Thoracic aorta (tissue), 2 donors: ENCODE data around the gene LCE5A. TPM values are rescaled to one million over a fixed set of nuclear protein-coding genes. Genes with fewer than 3 reads are reported as not detected.

Experiments
- ATAC-seq: fragments of 150-250 bp; one replicate; pipeline ENCODE4 v1.8.0; 2017; ENCODE audit warnings: low read depth; ENCODE audit not compliant: insufficient number of reproducible peaks, low FRiP score
- DNase-seq: peaks from one replicate; pipeline ENCODE4 v3.0.0-alpha.2; 2020; ENCODE audit warnings: low spot score
- H3K27ac ChIP-seq, 2 donors: fragments of 200-600 bp; sonication (generic); 1 replicate in 1 of 2; 2 replicates in 1 of 2; pipeline ENCODE4 v1.5.1; 2016; ENCODE audit warnings: mild to moderate bottlenecking in 2 of 2, moderate library complexity in 2 of 2
- H3K27me3 ChIP-seq: fragments of 200-600 bp; sonication (generic); replicated peaks from 2 replicates; pipeline ENCODE4 v1.6.0; 2016; ENCODE audit warnings: mild to moderate bottlenecking; ENCODE audit not compliant: insufficient read depth
- H3K36me3 ChIP-seq: fragments of 200-600 bp; sonication (generic); one replicate; pipeline ENCODE4 v1.5.1; 2016
- H3K4me1 ChIP-seq, 2 donors: fragments of 200-600 bp; sonication (generic); 1 replicate in 1 of 2; 2 replicates in 1 of 2; pipeline versions ENCODE4 v1.5.1 to v1.6.0; 2016; ENCODE audit warnings: low read depth in 2 of 2, mild to moderate bottlenecking in 1 of 2; ENCODE audit not compliant: control insufficient read depth in 1 of 2
- H3K4me3 ChIP-seq: fragments of 200-600 bp; sonication (generic); 2 replicates; pipeline ENCODE4 v1.5.1; 2016; ENCODE audit warnings: mild to moderate bottlenecking
- H3K9me3 ChIP-seq: fragments of 200-600 bp; sonication (generic); 2 replicates; pipeline ENCODE4 v1.5.1; 2016
- total RNA-seq, 2 donors: library from RNA; depleted of rRNA; stranded (reverse); fragments of >200 nt; gene quantifications; one replicate each; pipeline versions ENCODE4 v1.1.0 to v1.2.3, GENCODE V29; 2016
- TF ChIP-seq, protein P1 (sequence below): fragments of 200-600 bp; sonication (generic); IDR thresholded peaks from one replicate; pipeline ENCODE4 v1.5.1; 2019; ENCODE audit warnings: antibody characterized with exemption

The LCE5A gene
- total RNA-seq, 2 donors from 2014 or later, result not detected

DNA sequence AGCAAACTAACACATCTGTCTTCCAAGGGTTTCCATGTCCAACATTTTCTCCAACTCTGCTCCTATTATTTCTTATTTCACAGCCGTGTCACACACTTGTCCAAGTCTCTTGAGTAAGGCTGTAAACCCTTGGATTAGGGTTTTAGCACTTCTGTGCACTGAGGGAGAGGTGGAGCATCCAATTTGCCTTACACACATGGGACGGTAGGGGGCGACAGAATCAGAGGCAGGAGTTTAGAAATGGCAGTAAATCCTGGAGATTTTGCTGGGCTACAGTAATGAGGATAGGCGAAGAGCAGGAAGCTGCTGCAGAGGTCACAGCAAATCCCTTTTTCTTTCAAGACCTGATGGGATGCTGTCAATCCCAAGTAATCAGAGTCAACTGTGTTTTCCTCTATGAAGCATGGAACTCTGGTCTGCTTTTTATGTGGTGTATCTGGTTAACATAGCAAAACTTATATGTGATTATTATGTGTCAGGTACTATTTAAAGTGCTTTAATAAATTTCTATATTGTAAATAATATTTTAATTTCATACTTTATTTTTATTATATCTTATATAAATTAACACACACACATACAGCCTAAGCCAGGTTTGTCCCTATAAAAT is 15.4 kb upstream of the LCE5A start:
- no peak overlapping the region for H3K27ac ChIP-seq
- H3K27me3 ChIP-seq, result no peaks in the 10 kb centered on the region
- H3K36me3 ChIP-seq, result no peaks in the 10 kb centered on the region
- DNase-seq, result no peak
- no peak overlapping the region for H3K4me3 ChIP-seq
- no peak for ATAC-seq
- TF ChIP-seq, protein P1, sequence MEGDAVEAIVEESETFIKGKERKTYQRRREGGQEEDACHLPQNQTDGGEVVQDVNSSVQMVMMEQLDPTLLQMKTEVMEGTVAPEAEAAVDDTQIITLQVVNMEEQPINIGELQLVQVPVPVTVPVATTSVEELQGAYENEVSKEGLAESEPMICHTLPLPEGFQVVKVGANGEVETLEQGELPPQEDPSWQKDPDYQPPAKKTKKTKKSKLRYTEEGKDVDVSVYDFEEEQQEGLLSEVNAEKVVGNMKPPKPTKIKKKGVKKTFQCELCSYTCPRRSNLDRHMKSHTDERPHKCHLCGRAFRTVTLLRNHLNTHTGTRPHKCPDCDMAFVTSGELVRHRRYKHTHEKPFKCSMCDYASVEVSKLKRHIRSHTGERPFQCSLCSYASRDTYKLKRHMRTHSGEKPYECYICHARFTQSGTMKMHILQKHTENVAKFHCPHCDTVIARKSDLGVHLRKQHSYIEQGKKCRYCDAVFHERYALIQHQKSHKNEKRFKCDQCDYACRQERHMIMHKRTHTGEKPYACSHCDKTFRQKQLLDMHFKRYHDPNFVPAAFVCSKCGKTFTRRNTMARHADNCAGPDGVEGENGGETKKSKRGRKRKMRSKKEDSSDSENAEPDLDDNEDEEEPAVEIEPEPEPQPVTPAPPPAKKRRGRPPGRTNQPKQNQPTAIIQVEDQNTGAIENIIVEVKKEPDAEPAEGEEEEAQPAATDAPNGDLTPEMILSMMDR, result no peak
- H3K9me3 ChIP-seq, result no peaks in the 10 kb centered on the region
- no peaks in the 10 kb centered on the region for H3K4me1 ChIP-seq

DNA sequence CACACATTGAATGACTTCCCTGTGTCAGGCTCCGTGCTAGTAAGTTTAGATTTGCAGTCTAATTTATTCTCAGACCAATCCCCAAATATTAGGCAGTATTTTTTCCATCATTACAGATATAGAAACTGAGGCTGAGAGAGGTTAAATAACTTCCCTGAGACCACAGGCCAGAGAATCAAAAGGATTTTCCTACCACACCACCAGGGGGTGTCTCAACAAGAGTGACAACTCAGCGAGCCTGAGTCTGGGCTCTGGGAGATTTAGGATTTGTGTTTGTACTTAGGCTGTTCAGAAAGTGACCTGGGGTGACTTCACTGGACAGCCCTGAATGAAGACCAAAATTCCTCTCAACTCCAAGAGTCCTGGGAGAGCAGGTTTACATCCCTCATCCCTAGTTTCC is 13.3 kb upstream of the LCE5A start:
- no peak overlapping the region for H3K4me3 ChIP-seq
- DNase-seq (no peak), ATAC-seq (no peak)
- TF ChIP-seq, protein P1, result no peak
- H3K4me1 ChIP-seq, result no peaks in the 10 kb centered on the region
- no peaks in the 10 kb centered on the region for H3K9me3 ChIP-seq
- no peaks in the 10 kb centered on the region for H3K27me3 ChIP-seq
- H3K36me3 ChIP-seq, result no peaks in the 10 kb centered on the region
- H3K27ac ChIP-seq, result no peak overlapping the region

DNA sequence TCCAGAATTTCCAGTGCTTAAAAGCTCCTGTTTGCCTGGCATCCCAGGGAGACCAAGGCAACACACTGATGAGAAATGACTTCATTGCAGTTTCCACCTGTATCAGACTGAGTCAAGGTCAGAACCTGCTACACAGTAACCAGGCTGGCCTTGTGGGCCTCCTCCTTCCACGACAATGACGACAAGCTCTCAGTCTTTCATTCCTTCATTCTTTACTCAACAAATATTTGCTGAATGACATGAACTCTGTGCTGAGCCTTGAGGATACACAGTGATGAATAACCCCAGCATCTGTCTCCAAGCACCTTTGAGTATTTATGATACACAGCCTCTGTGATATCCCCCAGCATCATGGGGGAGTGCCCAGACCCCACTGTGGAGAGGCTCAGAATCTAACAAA is 8.9 kb upstream of the LCE5A start:
- H3K4me1 ChIP-seq, result no peaks in the 10 kb centered on the region
- no peak overlapping the region for H3K27ac ChIP-seq
- H3K36me3 ChIP-seq, result no peaks in the 10 kb centered on the region
- DNase-seq, result no peak
- H3K9me3 ChIP-seq, result no peaks in the 10 kb centered on the region
- H3K27me3 ChIP-seq, result no peaks in the 10 kb centered on the region
- ATAC-seq, result no peak
- H3K4me3 ChIP-seq, result no peak overlapping the region
- TF ChIP-seq, protein P1, result no peak

DNA sequence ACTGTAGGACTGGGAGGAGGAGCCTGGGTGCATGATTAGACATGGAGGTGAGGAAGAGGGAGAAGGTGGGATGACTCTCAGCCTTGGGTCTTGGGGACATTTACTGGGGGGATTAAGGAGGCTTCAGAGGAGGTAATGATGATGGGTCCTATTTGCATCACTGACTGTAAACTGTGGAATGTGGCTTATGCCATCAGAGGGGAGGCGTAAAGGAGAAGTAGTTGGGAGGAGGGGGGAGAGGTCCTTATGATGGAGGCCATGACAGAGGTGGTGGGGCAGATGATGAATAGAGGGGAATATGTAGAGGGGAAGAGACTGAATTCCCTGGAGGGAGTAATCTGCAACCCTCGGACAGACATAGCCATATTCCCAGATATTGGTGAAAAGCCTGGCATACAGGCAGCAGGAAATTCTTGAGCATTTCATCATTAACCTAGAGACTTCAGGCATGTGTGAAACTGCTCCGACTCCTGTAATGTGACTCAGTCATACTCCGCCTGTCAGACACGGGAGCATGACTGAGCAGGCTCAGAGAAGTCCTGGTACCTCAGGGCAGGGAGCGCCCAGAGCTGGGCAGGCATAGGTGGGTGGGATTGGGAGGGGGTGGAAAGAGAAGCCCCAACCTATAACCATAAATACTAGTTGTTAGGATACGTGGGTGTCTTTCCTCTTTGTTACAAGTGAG is 8.0 kb upstream of the LCE5A start:
- ATAC-seq, result no peak
- no peaks in the 10 kb centered on the region for H3K27me3 ChIP-seq
- no peaks in the 10 kb centered on the region for H3K36me3 ChIP-seq
- no peaks in the 10 kb centered on the region for H3K9me3 ChIP-seq
- H3K4me3 ChIP-seq, result no peak overlapping the region
- no peak for DNase-seq
- H3K4me1 ChIP-seq, result no peaks in the 10 kb centered on the region
- no peak overlapping the region for H3K27ac ChIP-seq
- TF ChIP-seq, protein P1, result no peak

DNA sequence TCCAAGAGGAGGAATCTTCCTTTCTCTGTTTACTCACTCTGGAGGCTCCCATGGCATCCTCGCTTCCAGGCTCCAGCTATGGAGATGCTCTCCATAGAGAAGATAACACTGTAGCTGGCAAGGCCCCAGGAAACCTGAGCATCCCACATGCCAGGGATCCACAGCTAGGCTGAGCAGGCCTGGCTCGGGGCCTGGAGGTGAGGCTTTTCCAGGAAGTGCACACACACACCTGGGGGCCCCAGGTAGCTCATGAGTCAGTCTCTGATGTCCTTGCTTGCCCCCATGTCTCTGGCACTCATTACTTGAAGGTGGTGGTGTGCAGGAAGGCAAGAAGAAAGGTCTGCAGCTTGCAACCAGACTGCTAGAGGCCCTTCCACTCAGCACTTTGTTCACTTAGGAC is 5.5 kb upstream of the LCE5A start:
- no peak for DNase-seq

More for the DNA sequence above, 5.5 kb upstream of the LCE5A start:
- TF ChIP-seq, protein P1, result no peak
- no peaks in the 10 kb centered on the region for H3K9me3 ChIP-seq
- ATAC-seq, result no peak
- H3K36me3 ChIP-seq, result no peaks in the 10 kb centered on the region
- H3K27ac ChIP-seq, result no peak overlapping the region
- no peaks in the 10 kb centered on the region for H3K27me3 ChIP-seq
- H3K4me3 ChIP-seq, result no peak overlapping the region
- H3K4me1 ChIP-seq, result no peaks in the 10 kb centered on the region
